ENCODE measurements around the gene PCDHB6. TPM values are rescaled to one million over a fixed set of nuclear protein-coding genes. Genes with fewer than 3 reads are reported as not detected.

PCDHB6 gene
- not detected for total RNA-seq

DNA sequence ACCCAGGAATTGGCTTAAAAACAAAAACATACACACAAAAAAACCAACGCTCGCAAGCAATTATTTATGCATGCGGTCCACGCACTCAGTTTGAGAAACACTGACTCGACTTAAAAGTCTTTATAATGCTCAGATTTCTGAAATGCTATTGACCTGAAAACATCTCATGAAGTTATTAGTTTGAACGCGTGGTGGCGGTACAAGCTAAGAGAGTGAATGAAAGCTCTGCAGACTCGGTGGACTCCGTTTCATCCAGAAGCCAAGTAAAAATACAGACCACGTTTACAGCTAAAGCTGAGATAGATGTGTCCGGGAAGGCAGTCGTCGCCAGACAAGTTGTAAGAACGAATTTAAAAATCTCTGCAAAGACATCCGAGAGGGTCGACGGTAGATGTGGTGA is at the start of gene PCDHB6:
Gene PCDHB6 (plus strand): TSS at position 246 of the 400 bp plus-strand sequence. CDS start 201 bp downstream, outside the sequence.

DNA sequence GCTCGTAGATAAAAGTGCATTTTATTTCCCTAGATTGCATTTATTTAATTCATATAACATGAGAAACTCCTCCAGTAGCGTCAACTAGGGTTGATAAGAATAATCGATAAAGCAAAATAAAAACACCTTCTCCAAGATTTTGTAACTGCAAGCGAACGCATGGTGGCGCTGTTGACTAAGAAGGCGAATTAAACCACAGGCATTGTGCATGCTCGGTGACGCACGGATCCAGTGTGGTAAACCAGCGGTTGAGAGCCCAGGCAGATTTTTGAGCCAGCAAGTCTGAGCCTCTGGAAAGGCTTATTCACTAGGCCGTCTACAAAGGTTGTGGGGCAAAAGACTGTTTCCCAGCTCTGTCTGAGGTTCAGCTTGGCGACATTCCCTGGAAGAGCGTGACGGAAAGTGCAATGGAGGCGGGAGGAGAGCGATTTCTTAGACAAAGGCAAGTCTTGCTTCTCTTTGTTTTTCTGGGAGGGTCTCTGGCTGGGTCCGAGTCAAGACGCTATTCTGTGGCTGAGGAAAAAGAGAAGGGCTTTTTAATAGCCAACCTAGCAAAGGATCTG is 49.5 kb upstream of the PCDHB6 start, which contains the start of gene PCDHB3:
Gene PCDHB3 (plus strand): TSS at position 231 of the 563 bp plus-strand sequence. CDS start 177 bp downstream, at position 408.

DNA sequence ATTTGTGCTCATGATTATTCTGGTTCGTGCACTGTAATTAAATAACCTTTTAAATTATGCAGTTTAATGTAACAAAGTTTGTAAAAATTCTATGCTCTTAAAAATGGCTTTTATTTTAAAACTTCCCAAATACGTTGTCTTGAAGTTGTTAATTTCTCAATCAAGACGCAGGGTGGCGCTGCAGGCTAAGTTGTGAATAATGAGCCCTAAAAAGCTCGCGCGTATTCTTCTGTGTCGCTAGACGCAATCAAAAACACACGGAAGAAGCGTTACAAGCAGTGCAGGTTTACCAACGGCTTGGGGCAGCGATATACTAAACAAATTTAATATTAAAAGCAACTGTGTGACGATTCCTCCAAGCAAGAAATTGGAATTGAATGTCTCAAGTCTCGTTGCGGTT is 28.3 kb upstream of the PCDHB6 start, which contains the start of gene PCDHB4:
Gene PCDHB4 (plus strand): TSS at position 256 of the 400 bp plus-strand sequence. CDS start 181 bp downstream, outside the sequence.

DNA sequence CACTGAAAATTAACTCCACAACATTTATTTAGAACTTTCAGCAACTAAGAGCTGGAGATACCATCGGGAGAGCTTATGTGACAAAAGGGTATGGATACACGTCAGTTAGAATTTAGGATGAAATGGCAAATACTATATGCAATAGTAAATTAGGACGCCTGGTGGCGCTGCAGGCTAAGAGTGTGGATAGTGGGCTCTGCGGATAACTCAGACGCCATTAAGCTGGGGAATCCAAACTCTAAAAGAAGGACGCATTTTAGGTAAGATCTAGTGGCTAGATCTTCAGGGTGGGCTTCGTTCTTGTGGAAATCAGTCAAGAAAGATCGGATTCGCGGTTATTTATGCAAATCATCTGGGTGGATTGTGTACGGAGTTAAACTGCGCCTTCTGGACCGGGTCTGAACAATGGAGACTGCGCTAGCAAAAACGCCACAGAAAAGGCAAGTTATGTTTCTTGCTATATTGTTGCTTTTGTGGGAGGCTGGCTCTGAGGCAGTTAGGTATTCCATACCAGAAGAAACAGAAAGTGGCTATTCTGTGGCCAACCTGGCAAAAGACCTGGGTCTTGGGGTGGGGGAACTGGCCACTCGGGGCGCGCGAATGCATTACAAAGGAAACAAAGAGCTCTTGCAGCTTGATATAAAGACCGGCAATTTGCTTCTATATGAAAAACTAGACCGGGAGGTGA is 14.7 kb upstream of the PCDHB6 start, which contains the start of gene PCDHB5:
Gene PCDHB5 (plus strand): TSS at position 177 of the 688 bp plus-strand sequence. CDS start 229 bp downstream, at position 406.

DNA sequence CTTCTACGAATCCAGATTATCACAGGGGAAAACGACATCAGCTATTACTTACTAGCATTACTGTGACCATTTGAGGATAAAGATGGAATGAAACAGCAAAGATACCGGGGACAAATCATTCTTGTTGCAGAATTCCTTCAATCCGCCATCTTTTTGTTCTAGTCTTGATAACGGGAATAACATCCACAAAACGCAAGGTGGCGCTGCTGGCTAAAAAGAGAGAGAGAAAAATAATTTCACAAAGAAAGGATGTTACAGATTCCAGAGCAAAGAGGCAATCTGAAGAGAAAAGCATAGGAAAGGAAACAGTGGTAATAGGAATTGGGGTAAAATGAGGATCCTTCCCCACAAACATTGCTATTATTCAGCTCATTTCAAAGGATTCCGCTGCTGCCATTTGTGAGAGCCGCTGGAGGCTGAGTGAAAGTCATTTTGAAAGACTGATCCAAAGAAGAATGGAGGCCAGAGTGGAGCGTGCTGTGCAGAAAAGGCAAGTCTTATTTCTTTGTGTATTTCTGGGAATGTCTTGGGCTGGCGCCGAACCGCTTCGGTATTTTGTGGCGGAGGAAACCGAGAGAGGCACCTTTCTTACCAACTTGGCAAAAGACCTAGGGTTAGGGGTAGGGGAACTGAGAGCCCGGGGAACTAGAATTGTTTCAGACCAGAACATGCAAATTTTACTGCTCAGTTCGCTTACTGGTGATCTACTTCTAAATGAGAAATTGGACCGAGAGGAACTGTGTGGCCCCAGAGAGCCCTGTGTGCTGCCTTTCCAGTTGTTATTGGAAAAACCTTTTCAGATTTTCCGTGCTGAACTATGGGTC is 22.7 kb downstream of the PCDHB6 start, which contains the start of gene PCDHB7:
Gene PCDHB7 (plus strand): TSS at position 264 of the 824 bp plus-strand sequence. CDS start 192 bp downstream, at position 456.

DNA sequence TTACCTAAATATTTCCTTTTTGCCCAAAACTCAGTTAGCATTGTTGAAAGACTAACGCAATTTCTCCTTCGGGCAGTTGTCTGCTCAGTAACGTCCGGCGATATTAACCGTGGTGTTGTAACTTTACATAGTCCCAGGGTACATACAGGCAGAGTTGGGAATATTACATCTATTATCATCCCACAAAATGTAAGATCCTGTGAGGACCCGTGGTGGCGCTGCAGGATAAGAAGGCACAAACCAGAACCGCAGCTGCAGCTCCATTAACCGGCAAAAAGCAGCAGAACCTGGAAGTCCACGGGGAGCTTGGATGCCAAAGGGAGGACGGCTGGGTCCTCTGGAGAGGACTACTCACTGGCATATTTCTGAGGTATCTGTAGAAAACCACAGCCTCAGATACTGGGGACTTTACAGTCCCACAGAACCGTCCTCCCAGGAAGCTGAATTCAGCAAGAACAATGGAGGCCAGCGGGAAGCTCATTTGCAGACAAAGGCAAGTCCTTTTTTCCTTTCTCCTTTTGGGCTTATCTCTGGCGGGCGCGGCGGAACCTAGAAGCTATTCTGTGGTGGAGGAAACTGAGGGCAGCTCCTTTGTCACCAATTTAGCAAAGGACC is 27.8 kb downstream of the PCDHB6 start, which contains the start of gene PCDHB8:
Gene PCDHB8 (plus strand): TSS at position 214 of the 615 bp plus-strand sequence. CDS start 245 bp downstream, at position 459.

DNA sequence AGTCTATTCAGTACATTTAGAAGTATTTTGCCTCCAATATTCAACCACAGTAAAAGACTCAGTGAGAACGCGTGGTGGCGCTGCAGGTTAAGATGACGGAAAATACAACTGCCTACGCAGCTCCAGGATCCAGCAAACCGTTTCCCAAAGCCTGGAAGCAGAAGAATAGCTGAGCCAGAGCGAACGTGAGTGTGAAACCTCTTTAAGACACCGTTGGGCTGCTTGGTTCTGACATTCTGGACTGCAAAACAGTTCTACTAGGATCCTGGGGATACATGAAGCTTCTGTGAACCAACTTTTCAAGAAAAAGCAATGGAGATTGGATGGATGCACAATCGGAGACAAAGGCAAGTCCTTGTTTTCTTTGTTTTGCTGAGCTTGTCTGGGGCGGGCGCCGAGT is 32.4 kb downstream of the PCDHB6 start, which contains the start of gene PCDHB16:
Gene PCDHB16 (plus strand): TSS at position 140 of the 400 bp plus-strand sequence. CDS start 173 bp downstream, at position 313.

DNA sequence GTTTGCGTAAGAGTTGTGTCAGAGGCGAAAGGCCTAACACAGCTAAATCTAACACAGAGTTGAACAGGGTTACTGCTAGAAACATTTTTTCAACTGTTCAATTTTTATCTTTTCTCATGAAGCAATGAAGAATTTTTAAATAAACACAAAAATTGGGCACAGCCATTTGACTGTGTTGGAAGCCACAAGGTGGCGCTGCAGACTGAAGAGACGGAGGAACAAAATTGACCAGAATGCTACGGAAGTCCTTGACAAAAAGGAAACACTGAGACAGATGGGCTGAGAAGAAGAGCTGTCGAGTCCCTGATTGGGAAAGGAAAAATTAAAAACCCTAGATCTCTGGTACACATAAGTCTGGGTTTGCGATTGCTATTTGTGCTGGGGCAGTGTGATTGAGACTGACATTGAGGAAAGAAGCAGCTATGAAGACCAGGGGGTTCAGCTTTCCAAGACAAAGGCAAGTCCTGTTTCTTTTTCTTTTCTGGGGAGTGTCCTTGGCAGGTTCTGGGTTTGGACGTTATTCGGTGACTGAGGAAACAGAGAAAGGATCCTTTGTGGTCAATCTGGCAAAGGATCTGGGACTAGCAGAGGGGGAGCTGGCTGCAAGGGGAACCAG is 37.1 kb downstream of the PCDHB6 start, which contains the start of gene PCDHB9:
Gene PCDHB9 (plus strand): TSS at position 265 of the 616 bp plus-strand sequence. CDS start 158 bp downstream, at position 423.

DNA sequence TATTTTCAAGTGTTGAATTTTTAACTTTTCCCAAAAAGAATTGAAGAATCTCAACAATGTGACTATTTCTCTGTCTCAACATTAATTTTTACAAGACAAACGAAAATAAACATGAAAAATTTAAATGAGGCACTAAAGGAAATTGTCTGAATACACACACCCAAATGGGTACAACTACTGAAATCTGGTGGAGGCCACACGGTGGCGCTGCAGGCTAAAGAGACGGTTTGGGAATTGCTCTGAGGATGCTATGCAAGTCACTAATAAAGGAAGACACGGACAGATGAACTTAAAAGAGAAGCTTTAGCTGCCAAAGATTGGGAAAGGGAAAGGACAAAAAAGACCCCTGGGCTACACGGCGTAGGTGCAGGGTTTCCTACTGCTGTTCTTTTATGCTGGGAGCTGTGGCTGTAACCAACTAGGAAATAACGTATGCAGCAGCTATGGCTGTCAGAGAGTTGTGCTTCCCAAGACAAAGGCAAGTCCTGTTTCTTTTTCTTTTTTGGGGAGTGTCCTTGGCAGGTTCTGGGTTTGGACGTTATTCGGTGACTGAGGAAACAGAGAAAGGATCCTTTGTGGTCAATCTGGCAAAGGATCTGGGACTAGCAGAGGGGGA is 42.4 kb downstream of the PCDHB6 start, which contains the start of gene PCDHB10:
Gene PCDHB10 (plus strand): TSS at position 244 of the 616 bp plus-strand sequence. CDS start 200 bp downstream, at position 444.

DNA sequence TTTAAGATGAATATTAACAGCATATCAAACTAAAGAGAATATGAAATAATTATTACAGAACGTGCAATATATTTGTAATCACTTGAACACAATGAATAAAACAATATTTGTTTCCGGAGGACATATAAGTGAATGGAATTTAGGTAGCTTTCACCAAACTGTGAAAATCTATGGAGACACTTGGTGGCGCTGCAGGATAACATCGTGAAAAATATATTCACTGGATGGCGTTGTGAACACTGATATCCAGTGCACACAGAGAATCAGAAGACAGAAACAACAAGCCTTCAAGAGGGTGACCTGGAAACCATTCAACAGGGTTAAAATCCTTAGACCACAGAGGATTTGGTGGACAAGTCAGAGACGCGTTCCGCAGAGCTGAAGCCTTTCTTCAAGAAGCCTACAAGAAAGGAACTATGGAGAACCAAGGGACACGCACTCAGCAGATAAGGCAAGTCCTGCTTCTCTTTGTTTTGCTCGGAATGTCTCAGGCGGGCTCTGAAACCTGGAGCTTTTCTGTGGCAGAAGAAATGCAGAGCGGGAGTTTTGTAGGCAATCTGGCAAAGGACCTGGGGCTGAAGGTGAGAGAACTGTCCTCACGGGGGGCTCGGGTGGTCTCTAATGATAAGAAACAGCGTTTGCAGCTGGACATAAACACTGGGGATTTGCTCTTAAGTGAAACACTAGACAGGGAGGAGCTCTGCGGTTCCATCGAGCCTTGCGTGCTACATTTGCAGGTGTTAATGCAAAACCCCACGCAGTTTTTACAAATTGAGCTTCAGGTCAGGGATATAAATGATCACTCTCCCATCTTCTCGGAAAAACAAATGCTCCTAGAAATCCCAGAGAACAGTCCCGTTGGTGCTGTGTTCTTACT is 49.7 kb downstream of the PCDHB6 start, which contains the start of gene PCDHB11:
Gene PCDHB11 (plus strand): TSS at position 269 of the 877 bp plus-strand sequence. CDS start 148 bp downstream, at position 417.

Other genes starting within 250 kb of the PCDHB6 start
- gene PCDHAC1, start 223.8 kb upstream of the PCDHB6 start, total RNA-seq = not detected
- gene PCDHAC2, start 183.6 kb upstream of the PCDHB6 start, total RNA-seq = not detected
- gene PCDHB1, start 98.7 kb upstream of the PCDHB6 start, total RNA-seq = not detected
- under 1 TPM; 0.05 to 0.17 TPM for gene PCDHB2, start 55.4 kb upstream of the PCDHB6 start, total RNA-seq
- gene PCDHB3, start 49.6 kb upstream of the PCDHB6 start, total RNA-seq = not detected
- gene PCDHB4, start 28.2 kb upstream of the PCDHB6 start, total RNA-seq = not detected
- not detected for gene PCDHB5, start 14.9 kb upstream of the PCDHB6 start, total RNA-seq
- gene PCDHB7, start 22.6 kb downstream of the PCDHB6 start, total RNA-seq = not detected
- not detected for gene PCDHB8, start 27.7 kb downstream of the PCDHB6 start, total RNA-seq
- gene PCDHB16, start 32.3 kb downstream of the PCDHB6 start, total RNA-seq = not detected
- not detected for gene PCDHB9, start 37.1 kb downstream of the PCDHB6 start, total RNA-seq
- gene PCDHB10, start 42.3 kb downstream of the PCDHB6 start, total RNA-seq = not detected
- gene PCDHB11, start 49.6 kb downstream of the PCDHB6 start, total RNA-seq = not detected
- not detected for gene PCDHB12, start 58.7 kb downstream of the PCDHB6 start, total RNA-seq
- gene PCDHB13, start 63.9 kb downstream of the PCDHB6 start, total RNA-seq = not detected
- not detected for gene PCDHB14, start 73.3 kb downstream of the PCDHB6 start, total RNA-seq
- gene PCDHB15, start 95.3 kb downstream of the PCDHB6 start, total RNA-seq = not detected
- gene SLC25A2, start 154.0 kb downstream of the PCDHB6 start, total RNA-seq = 1 to 10 TPM in 1 of 2 experiments, under 1 TPM in 1; 0.45 to 1.1 TPM
- gene TAF7, start 170.7 kb downstream of the PCDHB6 start, total RNA-seq = 10 to 100 TPM; 73.2 to 73.7 TPM
- gene PCDHGA1, start 180.5 kb downstream of the PCDHB6 start, total RNA-seq = not detected
- gene PCDHGA2, start 188.7 kb downstream of the PCDHB6 start, total RNA-seq = not detected
- not detected for gene PCDHGA3, start 193.8 kb downstream of the PCDHB6 start, total RNA-seq
- not detected for gene PCDHGB1, start 200.0 kb downstream of the PCDHB6 start, total RNA-seq
- under 1 TPM; 0.10 to 0.14 TPM for gene PCDHGA4, start 205.0 kb downstream of the PCDHB6 start, total RNA-seq
- under 1 TPM in 1 of 2 experiments, not detected in 1; 0.12 TPM for gene PCDHGB2, start 209.9 kb downstream of the PCDHB6 start, total RNA-seq
- not detected for gene PCDHGA5, start 214.1 kb downstream of the PCDHB6 start, total RNA-seq
- gene PCDHGB3, start 220.2 kb downstream of the PCDHB6 start, total RNA-seq = under 1 TPM; 0.10 to 0.14 TPM
- gene PCDHGA6, start 223.8 kb downstream of the PCDHB6 start, total RNA-seq = under 1 TPM; 0.10 to 0.12 TPM
- gene PCDHGA7, start 232.7 kb downstream of the PCDHB6 start, total RNA-seq = not detected
- not detected for gene PCDHGB4, start 237.6 kb downstream of the PCDHB6 start, total RNA-seq
- under 1 TPM in 1 of 2 experiments, not detected in 1; 0.05 TPM for gene PCDHGA8, start 242.6 kb downstream of the PCDHB6 start, total RNA-seq
- gene PCDHGB5, start 247.9 kb downstream of the PCDHB6 start, total RNA-seq = under 1 TPM in 1 of 2 experiments, not detected in 1; 0.08 TPM